Mammary epithelial cell (primary cell): ENCODE results near the gene MUC20.
"Not testable (repeated sequence)": the region's sequence is repeated elsewhere in the genome, so short reads cannot be mapped to it uniquely, and the experiment has no call there.

Source experiments
- CTCF ChIP-seq, 2 donors: IDR thresholded peaks in 1 of 2; conservative IDR thresholded peaks in 1 of 2; 2 replicates each; pipeline ENCODE4 v1.5.1; 2011 to 2012; ENCODE audit warnings: inconsistent platforms in 2 of 2, low read length in 2 of 2, mild to moderate bottlenecking in 2 of 2, control low read depth in 1 of 2, low read depth in 1 of 2; ENCODE audit not compliant: insufficient read depth in 1 of 2; ENCODE audit errors: extremely low read depth in 1 of 2
- EZH2 ChIP-seq: IDR thresholded peaks from 2 replicates; pipeline ENCODE4 v1.6.1; 2012; ENCODE audit warnings: low read length, inconsistent platforms, borderline replicate concordance

GRCh38 chr3:195722139-195722995 lies 1.6 kb downstream of the MUC20 start:
- not testable (repeated sequence) for TF ChIP-seq CTCF (conservative IDR thresholded peaks at IDR 0.05 in 1 of 2, IDR thresholded peaks at IDR 0.05 in 1 of 2; ENCODE audit: extremely low read depth in 1 of 2, insufficient read depth in 1 of 2, low read depth in 1 of 2, low read length in 2 of 2); EZH2
